Suppressor macrophage treated with lipopolysaccharide for 4 hours (primary cell): ENCODE measurements around the gene MSI2.
"Not testable (repeated sequence)": the region's sequence is repeated elsewhere in the genome, so short reads cannot be mapped to it uniquely, and the experiment has no call there.

ENCODE experiments used
- DNase-seq: peaks from one replicate; pipeline ENCODE4 v3.0.0-alpha.2; 2020

MSI2 gene

DNA sequence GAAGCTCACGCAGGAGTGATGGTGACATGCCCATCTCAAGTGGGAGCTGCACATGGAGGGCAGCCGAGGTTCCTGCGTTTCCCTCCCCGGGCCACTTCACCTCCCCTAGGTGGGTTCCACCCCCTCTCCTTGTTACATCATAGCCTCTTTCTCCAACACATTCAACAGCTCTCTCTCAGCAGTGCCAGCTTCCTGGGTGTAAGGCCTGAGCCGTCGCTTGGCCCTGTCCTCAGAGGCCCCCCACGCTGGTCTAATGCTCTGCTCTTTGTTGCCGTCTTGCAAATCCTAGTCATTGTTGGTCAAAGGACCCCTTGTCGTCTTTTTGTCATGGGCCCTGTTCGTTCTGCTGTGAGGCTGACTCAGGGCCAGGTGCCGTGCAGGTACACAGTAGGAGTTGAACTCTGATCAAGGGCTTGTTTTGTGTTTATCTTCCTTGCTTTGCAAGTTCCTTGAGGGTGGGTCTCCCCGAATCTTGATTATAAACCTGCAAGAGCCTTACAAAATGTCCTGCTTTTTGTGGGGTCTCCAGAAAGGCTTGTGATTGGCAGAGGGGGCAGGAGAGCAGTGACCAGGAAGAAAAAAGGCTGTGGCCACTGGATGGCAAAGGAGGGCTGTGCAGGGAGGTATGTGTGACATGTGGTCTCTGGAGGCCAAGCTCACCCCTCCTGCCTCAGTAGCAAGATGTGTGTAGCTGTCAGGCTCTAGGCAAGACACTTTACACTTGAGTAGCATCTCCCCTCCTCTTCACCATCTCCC lies 352.2 kb downstream of the MSI2 start:
- DNase-seq, result no peak

DNA sequence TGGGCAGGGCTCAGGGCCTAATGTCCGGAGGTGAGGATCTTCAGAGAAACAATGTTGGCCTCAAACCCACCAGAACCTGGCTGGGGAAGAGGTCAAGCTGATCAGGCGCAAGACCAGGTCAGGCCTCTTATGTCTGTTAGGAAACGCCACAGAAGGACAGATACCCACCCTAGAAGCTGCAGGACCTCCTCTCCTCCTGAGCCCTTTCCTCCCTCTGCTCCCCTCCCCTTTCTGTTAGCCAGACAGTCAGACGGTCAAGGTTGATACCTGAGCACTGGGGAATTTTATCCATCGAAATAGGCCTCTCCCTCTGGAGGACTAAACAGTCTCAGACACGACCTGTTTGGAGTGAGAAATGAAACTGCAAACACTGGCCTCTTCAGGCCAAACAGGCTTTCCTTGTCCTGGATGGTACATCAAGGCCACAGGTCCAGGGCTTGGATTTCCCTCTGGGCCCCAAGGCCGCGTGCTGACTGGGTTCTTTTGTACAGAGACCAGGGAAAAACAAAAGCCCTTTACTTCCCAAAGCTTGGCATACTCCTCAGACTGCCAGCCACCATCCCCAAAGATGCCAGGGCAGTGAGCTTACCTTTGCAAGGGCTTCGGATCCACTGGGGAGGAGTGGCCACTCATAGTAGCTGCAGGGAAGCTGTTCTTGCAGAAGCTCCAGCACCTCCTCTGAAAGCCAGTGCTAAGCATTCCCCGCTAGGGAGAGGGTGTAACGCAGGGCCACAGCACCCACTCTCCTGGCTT lies 353.0 kb downstream of the MSI2 start:
- no peak for DNase-seq

- no peak for DNase-seq
Observed at GRCh38 chr17:57609878-57610270, 353.6 kb downstream of the MSI2 start.

GRCh38 chr17:57612202-57613071 lies 356.1 kb downstream of the MSI2 start:
- DNase-seq, result no peak

DNA sequence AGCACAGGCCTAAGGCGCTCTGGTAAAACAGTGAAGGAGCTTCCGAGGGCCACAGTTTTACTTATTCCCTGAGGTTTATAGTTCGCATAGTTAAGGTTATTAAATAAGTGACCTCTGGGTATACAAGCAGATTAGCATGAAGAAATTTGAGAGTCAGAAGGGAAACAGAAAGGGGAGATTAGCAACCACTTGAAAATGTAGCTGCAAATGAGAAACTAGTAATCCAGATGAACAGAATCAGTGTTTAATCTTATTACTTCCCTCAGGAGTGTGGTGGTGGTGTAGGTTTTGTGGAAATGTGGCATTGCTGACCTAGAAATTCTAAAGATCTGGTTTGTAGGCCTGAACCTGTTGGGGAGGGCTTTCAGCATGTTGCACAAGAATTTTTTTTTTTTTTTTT lies 358.4 kb downstream of the MSI2 start:
- DNase-seq, result no peak

GRCh38 chr17:57615836-57616757 lies 359.8 kb downstream of the MSI2 start:
- DNase-seq, result no peak

GRCh38 chr17:57617218-57617617 lies 360.9 kb downstream of the MSI2 start:
- no peak for DNase-seq

- DNase-seq, result peak; percentile 25
Observed at GRCh38 chr17:57619061-57619937, 363.0 kb downstream of the MSI2 start.

- DNase-seq, result no peak
Observed at GRCh38 chr17:57620576-57620975, 364.3 kb downstream of the MSI2 start.

DNA sequence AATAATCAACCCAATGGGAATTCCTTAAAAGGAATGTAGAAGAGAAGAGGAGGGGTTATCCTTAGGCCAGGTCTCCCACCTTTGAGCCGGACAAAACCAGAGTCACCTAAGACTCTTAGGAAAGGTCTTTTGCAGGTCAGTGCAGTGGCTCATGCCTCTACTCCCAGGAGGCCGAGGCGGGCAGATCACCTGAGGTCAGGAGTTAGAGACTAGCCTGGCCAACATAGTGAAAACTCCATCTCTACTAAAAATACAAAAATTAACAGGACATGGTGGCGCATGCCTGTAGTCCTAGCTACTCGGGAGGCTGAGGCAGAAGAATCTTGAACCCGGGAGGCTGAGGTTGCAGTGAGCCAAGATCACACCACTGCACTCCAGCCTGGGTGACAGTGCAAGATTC lies 365.5 kb downstream of the MSI2 start:
- DNase-seq, result not testable (repeated sequence)

GRCh38 chr17:57622306-57622682 lies 366.0 kb downstream of the MSI2 start:
- no peak for DNase-seq

DNA sequence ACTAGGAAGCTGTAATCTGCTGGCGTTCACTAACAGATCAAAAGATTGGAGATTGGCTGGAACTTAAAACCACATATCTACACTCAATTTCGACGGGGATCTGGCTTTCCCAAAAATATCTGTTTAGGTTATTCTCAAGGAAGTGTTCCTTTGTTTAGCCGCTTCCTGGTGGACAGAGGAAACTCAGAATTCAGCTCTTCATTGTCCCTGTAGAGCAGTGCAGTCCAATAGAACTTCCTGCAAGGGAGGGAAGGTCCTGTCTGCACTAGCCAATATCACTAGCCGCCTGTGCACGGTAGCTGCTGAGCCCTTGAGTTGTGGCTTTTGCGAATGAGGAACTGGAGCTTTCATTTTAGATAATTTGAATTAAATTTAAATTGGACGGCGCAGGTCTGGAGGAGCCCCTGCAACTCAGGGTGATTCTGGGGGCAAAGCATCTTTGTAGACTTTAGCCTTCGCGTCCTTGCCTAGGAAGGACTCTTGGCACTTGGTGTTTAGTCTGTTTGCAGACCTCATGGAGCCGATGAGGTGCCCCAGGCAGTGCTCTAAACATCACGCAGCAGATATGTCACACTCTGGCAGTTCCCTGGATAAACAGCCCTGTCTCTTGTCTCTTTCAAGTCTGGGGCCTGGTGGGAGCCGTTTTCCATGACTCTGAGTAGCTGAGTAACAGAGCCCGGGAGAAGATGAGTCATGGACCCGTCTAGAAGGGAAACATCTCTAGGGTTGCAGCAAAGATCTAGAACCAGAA lies 366.5 kb downstream of the MSI2 start:
- peak; percentile 82 for DNase-seq

GRCh38 chr17:57623620-57624019 lies 367.3 kb downstream of the MSI2 start:
- no peak for DNase-seq

DNA sequence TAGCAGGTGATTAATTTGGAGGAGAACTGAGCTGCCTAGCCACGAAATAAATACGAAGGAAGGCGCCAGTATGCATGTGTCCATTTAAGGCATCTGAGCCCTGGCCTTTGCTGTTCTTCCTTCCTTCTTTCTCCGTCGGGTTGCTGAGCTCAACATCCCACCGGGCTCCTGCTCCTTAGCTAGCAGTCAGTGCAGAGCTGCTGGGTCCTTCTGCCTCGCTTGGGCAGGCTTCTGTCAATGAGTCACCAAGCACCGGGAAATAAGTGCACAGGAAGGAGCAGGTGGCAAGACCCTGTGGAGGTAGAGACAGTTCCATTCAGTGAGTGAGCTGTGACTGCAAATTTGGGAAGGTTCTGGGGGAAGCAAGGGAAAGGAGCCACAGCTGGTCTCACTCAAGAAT lies 368.1 kb downstream of the MSI2 start:
- peak; percentile 41 for DNase-seq

DNA sequence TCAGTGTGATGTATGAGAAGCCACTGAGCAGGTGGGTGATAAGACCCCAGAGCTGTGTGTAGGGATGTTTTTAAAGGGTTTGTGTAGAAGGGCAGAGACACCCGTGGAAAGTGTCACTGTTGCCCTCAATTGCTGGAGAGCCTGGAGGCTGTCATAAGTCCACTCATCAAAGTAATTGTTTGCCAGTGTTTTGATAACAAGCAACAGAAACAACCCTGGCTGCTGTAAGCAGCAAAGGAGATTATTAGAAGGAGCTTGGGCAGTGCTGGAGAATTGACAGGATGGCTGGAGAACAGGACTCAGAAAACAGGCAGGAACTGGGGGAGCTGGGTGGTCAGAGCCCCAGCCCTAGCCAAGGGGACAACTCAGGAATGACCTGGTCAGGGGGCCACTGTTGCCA lies 369.2 kb downstream of the MSI2 start:
- no peak for DNase-seq

GRCh38 chr17:57625957-57626356 lies 369.6 kb downstream of the MSI2 start:
- no peak for DNase-seq

DNA sequence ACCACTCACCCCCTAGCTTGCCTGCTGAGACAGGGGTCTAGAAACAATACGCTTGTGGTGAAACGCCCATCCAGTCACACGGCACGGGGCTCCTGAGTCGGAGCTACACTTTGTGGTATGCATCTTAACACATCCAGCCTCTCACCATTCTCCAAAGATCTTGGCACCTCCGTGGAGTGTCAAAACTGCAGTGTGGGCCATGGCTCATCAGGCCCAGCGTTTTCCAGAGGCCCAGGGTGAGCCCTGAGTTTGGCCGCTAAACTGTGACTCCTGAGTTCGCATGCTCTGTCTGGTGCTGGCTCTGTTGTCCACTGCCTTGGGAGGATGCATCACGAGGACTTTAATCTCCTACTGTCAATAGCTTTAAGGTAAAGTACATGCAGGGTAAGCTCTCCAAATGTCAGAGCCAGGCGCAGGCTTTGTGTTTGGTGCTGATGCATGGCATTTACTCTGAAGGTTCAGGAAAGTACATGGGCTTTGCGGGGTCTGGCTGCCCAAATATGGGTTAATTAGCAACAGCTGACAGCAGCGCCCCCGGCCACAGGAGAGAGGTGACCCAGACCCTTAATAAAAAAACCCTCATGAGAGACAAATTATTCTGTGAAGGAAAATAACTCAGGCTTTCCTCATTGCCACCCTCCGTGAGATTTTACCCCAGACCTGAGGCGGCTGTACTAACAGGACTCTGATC lies 370.3 kb downstream of the MSI2 start:
- DNase-seq, result no peak

DNA sequence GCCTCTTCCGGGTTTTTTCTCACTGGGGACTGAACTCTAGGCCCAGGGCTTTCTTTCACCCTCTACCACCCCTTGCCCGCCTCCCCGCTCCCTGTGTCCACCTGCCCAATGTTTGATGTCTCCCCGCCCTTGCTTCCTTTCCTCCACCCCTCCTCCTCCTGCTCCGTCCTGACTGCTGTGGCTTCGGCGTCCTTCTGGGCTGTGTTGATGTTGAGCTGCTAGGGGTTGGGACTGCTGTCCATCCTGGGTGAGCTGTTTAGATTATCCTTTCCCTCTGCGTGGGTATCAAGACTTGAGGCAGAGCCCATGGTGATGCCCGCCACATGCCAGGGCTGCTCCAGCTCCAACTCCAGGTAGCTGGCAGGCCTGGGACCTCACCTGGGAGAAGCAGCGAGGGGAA lies 371.3 kb downstream of the MSI2 start:
- DNase-seq, result no peak

GRCh38 chr17:57628421-57628820 lies 372.1 kb downstream of the MSI2 start:
- no peak for DNase-seq

GRCh38 chr17:57629470-57629869 lies 373.1 kb downstream of the MSI2 start:
- peak; percentile 88 for DNase-seq
